Esophagus muscularis mucosa (tissue), 4 donors: ENCODE measurements around the gene NXPE3. TPM values are rescaled to one million over a fixed set of nuclear protein-coding genes. Genes with fewer than 3 reads are reported as not detected.
"Not testable (repeated sequence)": the region's sequence is repeated elsewhere in the genome, so short reads cannot be mapped to it uniquely, and the experiment has no call there.

ENCODE experiments used
- DNase-seq: peaks from one replicate; pipeline ENCODE4 v3.0.0-alpha.2; 2017; ENCODE audit errors: extremely low spot score
- H3K27ac ChIP-seq, 4 donors: fragments of 200-600 bp; sonication (generic); replicated peaks in 1 of 4; 1 replicate in 3 of 4; 2 replicates in 1 of 4; pipeline ENCODE4 v1.5.1; 2016 to 2019; ENCODE audit warnings: mild to moderate bottlenecking in 1 of 4
- H3K27me3 ChIP-seq, 4 donors: fragments of 200-600 bp; sonication (generic); one replicate each; pipeline versions ENCODE4 v1.5.1 to v1.6.0; 2016 to 2019
- H3K36me3 ChIP-seq, 4 donors: fragments of 200-600 bp; sonication (generic); one replicate each; pipeline ENCODE4 v1.5.1; 2016 to 2019
- H3K4me1 ChIP-seq, 4 donors: fragments of 200-600 bp; sonication (generic); one replicate each; pipeline ENCODE4 v1.5.1; 2016 to 2019
- H3K4me3 ChIP-seq, 4 donors: fragments of 200-600 bp; sonication (generic); 1 replicate in 2 of 4; 2 replicates in 2 of 4; pipeline ENCODE4 v1.5.1; 2016 to 2019; ENCODE audit warnings: mild to moderate bottlenecking in 4 of 4, moderate library complexity in 1 of 4
- H3K9me3 ChIP-seq, 4 donors: fragments of 200-600 bp; sonication (generic); 1 replicate in 3 of 4; 2 replicates in 1 of 4; pipeline ENCODE4 v1.5.1; 2016 to 2019
- EP300 ChIP-seq: sonication (generic); formaldehyde crosslinking; IDR thresholded peaks from one replicate; pipeline ENCODE4 v1.6.1; 2017; ENCODE audit warnings: antibody characterized with exemption
- POLR2A ChIP-seq: fragments of 450-650 bp; IDR thresholded peaks from one replicate; pipeline ENCODE4 v1.6.1; 2017; ENCODE audit warnings: antibody characterized with exemption, moderate library complexity, mild to moderate bottlenecking, low read depth
- POLR2AphosphoS5 ChIP-seq, 2 donors: sonication (generic); formaldehyde crosslinking; IDR thresholded peaks; one replicate each; pipeline ENCODE4 v1.6.1; 2017; ENCODE audit warnings: antibody characterized with exemption in 2 of 2
- WGBS: methylation state at CpG from one replicate; pipeline ENCODE4 v1.1.5; 2018; 5-methylcytosine and 5-hydroxymethylcytosine counted together
- intact Hi-C: fragments of 100-400 bp; cut with DNase I; formaldehyde crosslinking; loops from one replicate; pipeline ENCODE4 v1.15.1; 2023
- total RNA-seq, 4 donors: library from RNA; depleted of rRNA; stranded (reverse); fragments of >200 nt; gene quantifications; one replicate each; pipeline versions ENCODE4 v1.1.0 to v1.2.1, GENCODE V29; 2016
- TF ChIP-seq, protein P1 (sequence below), 3 experiments: fragments of 200-600 bp in 2 of 3; fragments of 450-650 bp in 1 of 3; sonication (generic) in 2 of 3; IDR thresholded peaks; one replicate each; pipeline ENCODE4 v1.5.1; 2017 to 2019; ENCODE audit warnings: antibody characterized with exemption in 3 of 3, mild to moderate bottlenecking in 2 of 3, moderate library complexity in 1 of 3

The NXPE3 gene
- total RNA-seq, 4 donors from 2014 or later: 12.4 to 19.5 (median 17.8) TPM

DNA sequence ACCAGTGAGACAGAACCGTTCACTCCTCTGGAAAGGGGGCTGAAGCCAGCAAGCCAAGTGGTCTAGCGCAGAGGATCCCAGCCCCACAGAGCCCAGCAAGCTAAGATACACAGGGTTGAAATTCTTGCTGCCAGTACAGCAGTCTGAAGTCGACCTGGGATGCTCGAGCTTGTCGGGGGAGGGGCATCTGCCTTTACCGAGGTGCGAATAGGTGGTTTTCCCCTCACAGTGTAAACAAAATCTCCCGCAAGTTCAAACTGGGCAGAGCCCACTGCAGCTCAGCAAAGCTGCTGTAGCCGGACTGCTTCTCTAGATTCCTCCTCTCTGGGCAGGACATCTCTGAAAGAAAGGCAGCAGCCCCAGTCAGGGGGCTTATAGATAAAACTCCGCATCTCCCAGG, 43.2 kb upstream of the NXPE3 start:
- Histone ChIP-seq H3K9me3 (no peaks in the 10 kb centered on the region), H3K36me3 (peaks cover 21 to 60% (median 58%) of the 10 kb centered on the region in 4 donors), H3K4me1 (no peaks in the 10 kb centered on the region), H3K4me3 (no peak overlapping the region), H3K27ac (no peak overlapping the region), H3K27me3 (no peaks in the 10 kb centered on the region)
- DNase-seq: no peak
- 94% methylated on average over 9 of the region's 10 CpGs for WGBS
- intact Hi-C loops: no loop called here
- TF ChIP-seq, protein P1, sequence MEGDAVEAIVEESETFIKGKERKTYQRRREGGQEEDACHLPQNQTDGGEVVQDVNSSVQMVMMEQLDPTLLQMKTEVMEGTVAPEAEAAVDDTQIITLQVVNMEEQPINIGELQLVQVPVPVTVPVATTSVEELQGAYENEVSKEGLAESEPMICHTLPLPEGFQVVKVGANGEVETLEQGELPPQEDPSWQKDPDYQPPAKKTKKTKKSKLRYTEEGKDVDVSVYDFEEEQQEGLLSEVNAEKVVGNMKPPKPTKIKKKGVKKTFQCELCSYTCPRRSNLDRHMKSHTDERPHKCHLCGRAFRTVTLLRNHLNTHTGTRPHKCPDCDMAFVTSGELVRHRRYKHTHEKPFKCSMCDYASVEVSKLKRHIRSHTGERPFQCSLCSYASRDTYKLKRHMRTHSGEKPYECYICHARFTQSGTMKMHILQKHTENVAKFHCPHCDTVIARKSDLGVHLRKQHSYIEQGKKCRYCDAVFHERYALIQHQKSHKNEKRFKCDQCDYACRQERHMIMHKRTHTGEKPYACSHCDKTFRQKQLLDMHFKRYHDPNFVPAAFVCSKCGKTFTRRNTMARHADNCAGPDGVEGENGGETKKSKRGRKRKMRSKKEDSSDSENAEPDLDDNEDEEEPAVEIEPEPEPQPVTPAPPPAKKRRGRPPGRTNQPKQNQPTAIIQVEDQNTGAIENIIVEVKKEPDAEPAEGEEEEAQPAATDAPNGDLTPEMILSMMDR (IDR thresholded peaks at IDR 0.05): no peak
- TF ChIP-seq POLR2A (no peak), EP300 (no peak), POLR2AphosphoS5 (IDR thresholded peaks at IDR 0.05) (no peak)

DNA sequence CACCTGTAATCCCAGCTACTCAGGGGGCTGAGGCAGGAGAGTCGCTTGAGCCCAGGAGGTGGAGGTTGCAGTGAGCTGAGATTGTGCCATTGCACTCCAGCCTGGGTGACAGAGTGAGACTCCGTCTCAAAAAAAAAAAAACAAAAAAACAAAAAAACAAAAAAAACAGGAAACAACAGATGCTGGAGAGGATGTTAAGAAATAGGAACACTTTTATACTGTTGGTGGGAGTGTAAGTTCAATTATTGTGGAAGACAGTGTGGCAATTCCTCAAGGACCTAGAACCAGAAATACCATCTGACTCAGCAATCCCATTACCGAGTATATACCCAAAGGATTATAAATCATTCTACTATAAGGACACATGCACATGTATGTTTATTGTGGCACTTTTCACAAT, 37.1 kb upstream of the NXPE3 start:
- 75% methylated on average over 3 of the region's 3 CpGs for WGBS
- DNase-seq, H3K36me3 ChIP-seq, H3K9me3 ChIP-seq, H3K27me3 ChIP-seq, H3K4me3 ChIP-seq, H3K4me1 ChIP-seq, H3K27ac ChIP-seq, intact Hi-C loops: not testable (repeated sequence)

DNA sequence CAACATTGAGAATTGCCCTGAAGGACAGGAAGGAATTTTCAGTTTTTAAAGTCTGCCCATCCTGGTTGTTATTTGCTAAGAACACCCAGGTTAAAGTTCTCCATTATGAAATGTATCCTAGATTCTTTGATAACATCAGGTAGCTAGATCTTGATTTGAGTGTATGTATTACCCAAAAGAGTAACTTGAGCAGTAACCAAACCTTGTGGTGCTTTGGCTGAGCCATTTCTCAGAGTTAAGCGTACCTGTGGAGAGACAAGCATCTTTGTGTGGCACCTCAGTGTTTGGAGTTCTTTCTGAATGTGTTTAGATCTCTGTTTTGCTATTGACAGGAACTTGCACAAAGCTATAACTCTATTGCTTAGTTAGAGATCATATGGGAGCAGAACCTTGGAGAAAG, 34.2 kb upstream of the NXPE3 start:
- H3K27me3 ChIP-seq: no peaks in the 10 kb centered on the region
- TF ChIP-seq POLR2A: no peak
- TF ChIP-seq EP300: no peak
- 77% methylated on average over 1 of the region's 1 CpG for WGBS

DNA sequence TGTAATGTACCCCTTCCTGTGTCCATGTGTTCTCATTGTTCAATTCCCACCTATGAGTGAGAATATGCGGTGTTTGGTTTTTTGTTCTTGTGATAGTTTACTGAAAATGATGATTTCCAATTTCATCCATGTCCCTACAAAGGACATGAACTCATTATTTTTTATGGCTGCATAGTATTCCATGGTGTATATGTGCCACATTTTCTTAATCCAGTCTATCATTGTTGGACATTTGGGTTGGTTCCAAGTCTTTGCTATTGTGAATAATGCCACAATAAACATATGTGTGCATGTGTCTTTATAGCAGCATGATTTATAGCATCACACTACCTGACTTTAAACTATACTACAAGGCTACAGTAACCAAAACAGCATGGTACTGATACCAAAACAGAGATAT, 33.1 kb upstream of the NXPE3 start:
- H3K9me3 ChIP-seq, H3K4me1 ChIP-seq, H3K27me3 ChIP-seq, H3K4me3 ChIP-seq, intact Hi-C loops, DNase-seq, H3K27ac ChIP-seq, H3K36me3 ChIP-seq: not testable (repeated sequence)
- 100% methylated on average over 1 of the region's 1 CpG for WGBS

More for the DNA sequence above, 34.2 kb upstream of the NXPE3 start:
- Histone ChIP-seq H3K36me3 (peaks cover 0 to 7% (median 0%) of the 10 kb centered on the region in 4 donors), H3K4me3 (no peak overlapping the region), H3K27ac (no peak overlapping the region), H3K9me3 (no peaks in the 10 kb centered on the region), H3K4me1 (no peaks in the 10 kb centered on the region)
- DNase-seq: no peak
- intact Hi-C loops: no loop called here

DNA sequence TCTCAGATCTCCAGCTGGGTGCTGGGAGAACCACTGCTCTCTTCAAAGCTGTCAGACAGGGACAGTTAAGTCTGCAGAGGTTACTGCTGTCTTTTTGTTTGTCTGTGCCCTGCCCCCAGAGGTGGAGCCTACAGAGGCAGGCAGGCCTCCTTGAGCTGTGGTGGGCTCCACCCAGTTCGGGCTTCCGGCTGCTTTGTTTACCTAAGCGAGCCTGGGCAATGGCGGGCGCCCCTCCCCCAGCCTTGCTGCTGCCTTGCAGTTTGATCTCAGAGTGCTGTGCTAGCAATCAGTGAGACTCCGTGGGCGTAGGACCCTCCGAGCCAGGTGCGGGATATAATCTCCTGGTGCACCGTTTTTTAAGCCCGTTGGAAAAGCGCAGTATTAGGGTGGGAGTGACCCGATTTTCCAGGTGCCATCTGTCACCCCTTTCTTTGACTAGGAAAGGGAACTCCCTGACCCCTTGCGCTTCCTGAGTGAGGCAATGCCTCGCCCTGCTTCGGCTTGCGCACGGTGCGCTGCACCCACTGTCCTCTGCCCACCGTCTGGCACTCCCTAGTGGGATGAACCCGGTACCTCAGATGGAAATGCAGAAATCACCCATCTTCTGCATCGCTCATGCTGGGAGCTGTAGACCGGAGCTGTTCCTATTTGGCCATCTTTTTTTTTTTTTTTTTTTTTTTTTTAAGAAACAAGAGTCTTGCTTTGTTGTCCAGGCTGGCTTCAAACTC, 25.5 kb upstream of the NXPE3 start:
- H3K9me3 ChIP-seq, intact Hi-C loops, H3K27me3 ChIP-seq, H3K4me1 ChIP-seq, H3K4me3 ChIP-seq, DNase-seq, H3K27ac ChIP-seq: not testable (repeated sequence)
- H3K36me3 ChIP-seq: peaks cover 14 to 43% (median 28%) of the 10 kb centered on the region in 4 donors
- WGBS: 95% methylated on average over 11 of the region's 23 CpGs

DNA sequence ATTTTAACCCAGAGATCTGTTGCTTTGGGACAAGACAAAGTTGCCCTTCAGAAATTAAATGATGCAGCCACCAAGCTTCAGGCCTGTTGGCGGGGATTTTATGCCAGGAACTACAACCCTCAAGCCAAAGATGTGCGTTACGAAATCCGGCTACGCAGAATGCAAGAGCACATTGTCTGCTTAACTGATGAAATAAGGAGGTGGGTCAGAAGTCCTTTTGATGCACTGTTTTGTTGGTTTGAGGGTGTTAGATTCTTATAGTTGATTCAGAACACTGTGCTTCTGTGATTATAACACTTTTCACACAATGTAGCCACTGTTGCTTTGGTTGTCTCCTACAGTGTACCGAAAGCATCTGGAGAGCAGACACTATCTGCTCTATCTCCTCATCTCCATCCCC, 20.8 kb upstream of the NXPE3 start:
- H3K4me1 ChIP-seq: no peaks in the 10 kb centered on the region
- intact Hi-C loops: no loop called here
- no peak overlapping the region for H3K4me3 ChIP-seq
- no peak for DNase-seq
- no peak overlapping the region for H3K27ac ChIP-seq
- no peaks in the 10 kb centered on the region for H3K9me3 ChIP-seq
- H3K27me3 ChIP-seq: no peaks in the 10 kb centered on the region
- TF ChIP-seq, protein P1 (IDR thresholded peaks at IDR 0.05): no peak
- TF ChIP-seq EP300 (no peak), POLR2A (no peak), POLR2AphosphoS5 (IDR thresholded peaks at IDR 0.05) (no peak)
- WGBS: 91% methylated on average over 6 of the region's 6 CpGs
- H3K36me3 ChIP-seq: peaks cover 14 to 65% (median 49%) of the 10 kb centered on the region in 4 donors
